Endothelial cell (in vitro differentiated cells): ENCODE measurements around the gene SLC17A8. TPM values are rescaled to one million over a fixed set of nuclear protein-coding genes. Genes with fewer than 3 reads are reported as not detected.

Experiments used
- DNase-seq: peaks from one replicate; pipeline ENCODE4 v3.0.0; 2021; ENCODE audit warnings: low spot score
- H3K27ac Mint-ChIP-seq: one replicate; pipeline ENCODE4 v1.8.0; 2021; ENCODE audit warnings: mixed read lengths, inconsistent platforms; ENCODE audit not compliant: unreplicated experiment
- H3K27me3 Mint-ChIP-seq: one replicate; pipeline ENCODE4 v1.8.0; 2021; ENCODE audit warnings: mild to moderate bottlenecking, moderate library complexity, mixed read lengths, inconsistent platforms; ENCODE audit not compliant: unreplicated experiment
- H3K36me3 Mint-ChIP-seq: one replicate; pipeline ENCODE4 v1.8.0; 2021; ENCODE audit warnings: mild to moderate bottlenecking, low read depth, mixed read lengths, inconsistent platforms; ENCODE audit not compliant: unreplicated experiment
- H3K4me1 Mint-ChIP-seq: one replicate; pipeline ENCODE4 v1.8.0; 2021; ENCODE audit warnings: mild to moderate bottlenecking, mixed read lengths, inconsistent platforms; ENCODE audit not compliant: unreplicated experiment
- H3K4me3 Mint-ChIP-seq: one replicate; pipeline ENCODE4 v1.8.0; 2021; ENCODE audit warnings: mild to moderate bottlenecking, mixed read lengths, inconsistent platforms; ENCODE audit not compliant: unreplicated experiment
- H3K9me3 Mint-ChIP-seq: one replicate; pipeline ENCODE4 v1.8.0; 2021; ENCODE audit warnings: mixed read lengths, inconsistent platforms; ENCODE audit not compliant: unreplicated experiment
- CTCF ChIP-seq: fragments of 200-600 bp; sonication (generic); IDR thresholded peaks from one replicate; pipeline ENCODE4 v1.5.0; 2021; ENCODE audit warnings: antibody characterized with exemption; ENCODE audit not compliant: unreplicated experiment
- total RNA-seq: library from RNA; stranded (reverse); fragmentation: NEBNext Ultra II Directional; extraction: Animal tissue kit (Norgen Biotek cat#: 25700); gene quantifications from one replicate; pipeline ENCODE4 v1.2.1, GENCODE V29; 2021; ENCODE audit not compliant: unreplicated experiment

Gene SLC17A8
- total RNA-seq, 1 donor from 2014 or later = not detected

DNA sequence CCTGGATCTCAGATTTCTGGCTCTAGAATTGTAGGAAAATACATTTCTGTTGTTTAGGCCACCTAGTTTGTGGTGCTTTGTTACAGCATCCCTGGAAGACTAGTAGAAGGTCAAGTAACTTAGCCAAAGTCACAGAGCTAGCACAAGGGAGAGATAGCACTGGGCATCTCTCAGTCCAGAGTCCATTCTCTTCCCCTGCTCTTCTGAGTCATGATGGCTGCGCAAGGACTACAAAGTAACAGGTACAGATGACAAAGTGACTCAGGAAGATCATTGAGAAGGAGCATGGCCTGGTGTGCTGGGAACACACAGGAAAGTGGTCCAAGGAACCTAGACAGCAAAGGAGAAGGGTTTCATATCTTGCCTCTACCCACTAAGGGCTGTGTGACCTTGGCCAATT is 19.3 kb downstream of the SLC17A8 start:
- no peak for DNase-seq
- no peak overlapping the region for H3K4me3 Mint-ChIP-seq
- no peaks in the 10 kb centered on the region for H3K9me3 Mint-ChIP-seq
- H3K27ac Mint-ChIP-seq = no peak overlapping the region
- peaks cover 3% of the 10 kb centered on the region for H3K27me3 Mint-ChIP-seq
- no peak for TF ChIP-seq CTCF
- H3K36me3 Mint-ChIP-seq = no peaks in the 10 kb centered on the region
- no peaks in the 10 kb centered on the region for H3K4me1 Mint-ChIP-seq

GRCh38 chr12:100381379-100381778 is 24.5 kb downstream of the SLC17A8 start:
- Mint-ChIP-seq H3K27ac (no peak overlapping the region), H3K4me3 (no peak overlapping the region), H3K9me3 (no peaks in the 10 kb centered on the region), H3K27me3 (no peaks in the 10 kb centered on the region), H3K36me3 (no peaks in the 10 kb centered on the region), H3K4me1 (no peaks in the 10 kb centered on the region)
- no peak for TF ChIP-seq CTCF
- DNase-seq = no peak

DNA sequence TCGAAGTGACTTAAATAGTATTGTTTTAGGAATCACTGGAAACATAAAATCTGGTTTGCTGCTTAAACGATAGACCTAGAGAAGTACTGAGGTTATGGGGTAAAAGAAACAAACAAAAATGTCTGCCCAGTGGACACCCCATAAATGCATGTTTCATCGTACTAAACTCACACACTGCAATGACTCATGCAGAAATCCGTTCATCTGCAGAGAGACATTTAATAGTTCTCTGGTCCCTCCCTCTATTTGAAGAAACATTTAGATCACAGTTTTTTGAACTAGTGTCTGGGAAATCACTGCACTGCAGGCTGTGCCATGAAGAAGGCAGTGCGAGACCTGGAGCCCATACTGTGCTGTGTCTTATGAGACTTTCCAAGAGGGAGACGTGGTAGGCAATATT is 25.5 kb downstream of the SLC17A8 start:
- Mint-ChIP-seq H3K4me3 (no peak overlapping the region), H3K9me3 (no peaks in the 10 kb centered on the region), H3K27ac (no peak overlapping the region), H3K4me1 (no peaks in the 10 kb centered on the region), H3K36me3 (no peaks in the 10 kb centered on the region), H3K27me3 (no peaks in the 10 kb centered on the region)
- no peak for TF ChIP-seq CTCF
- DNase-seq = no peak

DNA sequence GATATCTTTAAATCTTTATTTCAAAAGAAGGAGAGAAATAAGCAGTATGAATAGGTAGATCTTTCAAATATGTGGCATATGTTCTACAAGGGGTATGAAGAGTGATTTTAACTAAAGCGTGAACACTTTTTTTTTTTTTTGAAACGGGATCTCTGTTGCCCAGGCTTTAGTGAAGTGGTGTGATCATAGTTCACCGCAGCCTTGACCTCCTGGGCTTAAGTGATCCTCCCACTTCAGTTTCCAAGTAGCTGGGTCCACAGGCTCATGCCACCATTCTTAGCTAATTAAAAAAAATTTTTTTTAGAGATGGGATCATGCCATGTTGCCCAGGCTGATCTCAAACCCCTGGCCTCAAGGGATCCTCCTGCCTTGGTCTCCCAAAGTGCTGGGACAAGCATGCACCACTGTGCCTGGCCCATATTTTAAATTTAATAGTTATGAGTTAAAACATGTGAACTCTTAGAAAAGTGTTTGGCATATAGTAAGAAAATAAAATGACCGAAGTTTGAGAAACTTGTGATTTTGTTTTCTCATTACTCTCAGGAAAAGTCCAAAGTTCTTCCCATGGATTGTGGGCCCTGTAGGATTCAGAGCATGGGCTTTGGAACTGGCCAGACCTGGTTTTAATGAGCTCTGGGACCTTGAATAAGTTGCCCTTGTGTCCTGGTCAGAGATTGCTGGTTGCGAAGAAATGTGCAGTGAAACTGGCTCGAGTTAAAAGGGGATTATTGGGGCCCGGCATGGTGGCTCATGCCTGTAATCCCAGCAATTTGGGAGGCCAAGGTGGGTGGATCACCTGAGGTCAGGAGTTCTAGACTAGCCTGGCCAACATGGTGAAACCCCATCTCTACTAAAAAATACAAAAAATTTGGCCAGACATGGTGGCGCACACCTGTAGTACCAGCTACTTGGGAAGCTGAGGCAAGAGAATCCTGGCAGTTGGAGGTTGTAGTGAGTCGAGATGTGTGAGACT is 27.0 kb downstream of the SLC17A8 start:
- H3K4me3 Mint-ChIP-seq = no peak overlapping the region
- DNase-seq = no peak
- no peaks in the 10 kb centered on the region for H3K9me3 Mint-ChIP-seq
- H3K27ac Mint-ChIP-seq = no peak overlapping the region
- H3K4me1 Mint-ChIP-seq = no peaks in the 10 kb centered on the region
- no peak for TF ChIP-seq CTCF
- no peaks in the 10 kb centered on the region for H3K27me3 Mint-ChIP-seq
- no peaks in the 10 kb centered on the region for H3K36me3 Mint-ChIP-seq

DNA sequence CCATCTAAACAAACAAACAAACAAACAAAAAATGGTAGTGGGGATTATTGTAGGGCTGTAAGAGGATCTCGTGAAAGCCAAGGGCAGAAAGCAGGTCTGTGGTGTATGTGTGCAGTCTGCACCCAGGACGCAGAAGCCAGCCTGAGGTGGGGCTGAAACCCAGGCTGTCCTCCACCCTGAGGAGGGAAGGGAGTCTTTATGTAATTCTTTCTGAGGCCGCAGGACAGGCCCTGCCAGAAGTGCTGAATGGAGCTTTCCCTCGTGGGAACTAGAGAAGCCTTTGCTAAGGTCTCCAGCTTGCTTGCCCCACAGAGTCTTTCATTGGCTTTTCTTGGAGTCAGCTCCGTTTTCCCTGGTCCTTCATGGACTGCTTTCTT is 27.7 kb downstream of the SLC17A8 start:
- Mint-ChIP-seq H3K27me3 (no peaks in the 10 kb centered on the region), H3K9me3 (no peaks in the 10 kb centered on the region), H3K4me3 (no peak overlapping the region), H3K27ac (no peak overlapping the region), H3K36me3 (no peaks in the 10 kb centered on the region), H3K4me1 (no peaks in the 10 kb centered on the region)
- DNase-seq = no peak
- TF ChIP-seq CTCF = no peak
